Fibroblast of peridontal ligament (primary cell): ENCODE data around the gene CGB1.
"Not testable (repeated sequence)": the region's sequence is repeated elsewhere in the genome, so short reads cannot be mapped to it uniquely, and the experiment has no call there.

Experiments used
- DNase-seq: peaks from one replicate; pipeline ENCODE4 v3.0.0-alpha.2; 2010; ENCODE audit errors: extremely low read depth

Gene CGB1

DNA sequence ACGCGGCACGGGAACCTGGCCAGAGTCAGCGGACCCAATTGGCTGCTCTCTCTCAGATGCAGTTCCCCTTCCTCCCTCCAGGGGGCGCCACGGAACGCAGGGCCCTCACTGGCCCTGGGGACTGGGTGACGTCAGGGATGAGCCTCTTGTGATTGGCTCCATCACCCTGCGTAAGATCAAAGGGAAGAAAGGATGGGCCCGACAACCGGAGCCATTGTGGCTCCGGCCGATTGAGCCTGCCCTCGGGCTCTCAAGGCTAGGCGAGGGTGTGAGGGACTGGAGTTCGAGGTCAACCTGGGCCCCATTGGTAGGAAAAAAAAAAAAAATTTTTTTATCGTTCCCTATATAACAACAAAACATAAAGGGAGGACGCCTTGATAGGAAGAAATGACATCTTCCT is at the start of gene CGB1:
CGB1 (minus strand) TSS at position 81 of the 400 bp plus-strand sequence. CDS start 184 bp downstream, outside the sequence.
- not testable (repeated sequence) for DNase-seq

DNA sequence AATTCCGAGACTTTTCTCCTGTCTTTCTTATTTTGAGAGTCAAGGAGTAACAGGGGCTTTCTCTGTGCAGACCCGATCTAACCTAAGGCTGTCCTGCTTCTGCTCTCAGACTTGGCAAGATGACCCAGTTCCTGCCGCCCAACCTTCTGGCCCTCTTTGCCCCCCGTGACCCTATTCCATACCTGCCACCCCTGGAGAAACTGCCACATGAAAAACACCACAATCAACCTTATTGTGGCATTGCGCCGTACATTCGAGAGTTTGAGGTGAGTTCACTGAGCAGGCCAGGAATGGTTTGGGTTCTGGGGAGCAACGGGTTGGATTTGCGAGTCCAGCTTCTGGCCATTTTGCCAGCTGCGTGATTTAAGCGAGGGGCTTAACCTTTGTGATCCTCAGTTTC is 49.6 kb upstream of the CGB1 start:
- DNase-seq = no peak

DNA sequence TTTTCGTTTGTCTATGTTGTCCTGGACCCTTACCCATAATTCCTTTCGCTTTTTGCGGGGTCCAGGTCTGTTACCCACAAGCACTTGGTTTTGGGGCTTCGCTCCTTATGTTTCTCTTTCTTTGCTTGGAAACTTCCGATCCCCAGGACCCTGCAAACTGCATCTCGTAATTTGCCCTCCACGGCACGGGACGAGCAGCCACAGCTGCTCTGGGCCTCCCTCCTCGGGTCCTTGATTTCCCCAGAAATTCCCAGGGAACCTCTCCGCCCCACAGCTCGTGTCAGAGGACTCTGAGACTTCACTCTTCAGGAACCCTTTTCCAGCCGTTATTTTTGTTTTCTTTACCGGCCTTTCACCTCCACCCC is 49.2 kb upstream of the CGB1 start:
- DNase-seq = no peak

DNA sequence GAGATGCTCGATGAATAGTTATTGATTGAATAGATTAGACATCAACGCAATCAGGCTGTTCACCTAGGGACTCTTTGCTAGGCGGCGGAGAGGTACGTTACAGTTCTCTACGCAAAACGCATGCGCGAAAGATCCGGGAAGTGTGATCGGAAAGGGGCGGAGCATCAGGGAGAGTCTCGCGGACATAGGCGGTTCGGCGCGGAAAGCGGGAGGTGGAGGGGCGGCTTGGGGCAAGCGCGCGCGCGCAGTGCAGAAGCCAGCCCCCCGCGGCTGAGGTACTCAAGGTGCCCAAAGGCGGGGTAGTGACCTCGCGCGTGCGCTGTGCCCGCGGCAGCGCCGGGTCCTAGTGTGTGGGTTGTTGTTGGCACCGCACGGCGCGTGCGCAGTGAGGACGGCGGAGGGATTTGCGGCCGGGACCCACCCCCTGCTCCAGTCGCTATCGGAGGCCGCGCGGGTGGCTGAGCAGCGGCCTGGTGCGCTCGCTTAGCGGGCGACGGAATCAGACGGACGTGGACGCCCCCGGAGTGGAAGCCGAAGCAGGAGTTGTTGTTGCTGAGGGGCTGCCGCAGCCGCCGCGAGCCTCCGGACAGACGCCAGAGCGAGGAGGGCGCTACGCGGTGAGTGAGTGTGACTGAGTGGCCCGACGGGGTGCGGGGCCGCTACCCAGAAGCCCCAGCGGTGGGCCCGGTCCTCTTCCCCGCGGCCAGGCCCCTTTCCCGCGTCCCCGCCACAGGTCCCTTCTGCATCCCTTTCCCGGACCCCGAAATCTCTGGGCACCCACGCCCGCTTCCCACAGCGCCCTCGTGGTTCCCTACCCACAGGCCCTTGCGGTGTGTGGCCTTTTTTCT is 48.5 kb upstream of the CGB1 start, which contains the start of gene SNRNP70:
SNRNP70 (plus strand) TSS at position 432 of the 848 bp plus-strand sequence. CDS start 964 bp downstream, outside the sequence.
- peak; percentile 99 for DNase-seq

DNA sequence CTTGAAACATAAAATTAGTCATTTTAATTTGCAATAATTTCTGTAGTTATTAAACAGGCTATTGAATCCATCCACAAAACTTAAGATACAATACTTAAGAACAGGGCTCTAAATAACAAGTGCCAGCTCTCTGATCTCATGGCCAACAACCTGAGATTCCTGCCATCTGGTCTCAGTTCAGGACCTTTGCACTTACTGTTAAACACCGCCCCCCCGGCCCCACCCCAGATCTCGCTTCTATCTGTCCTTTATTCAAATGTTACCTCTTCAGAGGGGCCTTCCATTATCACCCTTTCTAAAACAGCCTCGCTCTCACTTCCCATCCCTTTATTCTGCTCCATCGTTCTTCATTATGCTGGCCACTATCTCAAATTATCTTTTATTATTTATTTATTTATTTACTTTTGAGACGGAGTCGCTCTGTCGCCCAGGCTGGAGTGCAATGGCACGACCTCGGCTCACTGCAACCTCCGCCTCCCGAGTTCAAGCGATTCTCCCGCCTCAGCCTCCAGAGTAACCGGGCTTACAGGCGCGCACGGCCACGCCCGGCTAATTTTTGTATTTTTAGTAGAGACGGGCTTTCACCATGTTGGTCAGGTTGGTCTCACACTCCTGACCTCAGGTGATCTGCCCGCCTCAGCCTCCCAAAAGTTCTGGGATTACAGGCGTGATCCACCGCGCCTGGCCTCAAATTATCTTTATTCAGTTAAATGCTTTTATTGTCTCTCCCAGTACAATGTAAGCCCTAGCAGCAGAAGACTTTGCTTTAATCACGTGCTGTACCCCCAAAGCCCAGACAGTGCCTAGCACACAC is 47.7 kb upstream of the CGB1 start:
- DNase-seq = no peak

DNA sequence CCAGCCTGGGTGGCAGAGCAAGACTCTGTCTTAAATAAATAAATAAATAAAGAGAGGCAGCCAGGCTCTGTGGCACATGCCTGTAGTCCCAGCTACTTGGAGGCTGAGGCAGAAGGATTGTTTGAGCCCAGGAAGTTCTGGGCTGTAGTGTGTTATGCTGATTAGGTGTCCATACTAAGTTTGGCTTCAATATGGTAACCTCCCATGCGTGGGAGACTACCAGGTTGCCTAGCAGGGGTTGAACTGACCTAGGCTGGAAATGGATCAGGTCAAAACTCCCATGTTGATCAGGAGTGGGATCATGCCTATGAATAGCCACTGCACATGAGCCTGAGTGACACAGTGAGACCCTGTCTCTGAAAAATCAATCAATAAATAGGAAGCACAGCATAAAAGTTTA is 44.6 kb upstream of the CGB1 start:
- no peak for DNase-seq

DNA sequence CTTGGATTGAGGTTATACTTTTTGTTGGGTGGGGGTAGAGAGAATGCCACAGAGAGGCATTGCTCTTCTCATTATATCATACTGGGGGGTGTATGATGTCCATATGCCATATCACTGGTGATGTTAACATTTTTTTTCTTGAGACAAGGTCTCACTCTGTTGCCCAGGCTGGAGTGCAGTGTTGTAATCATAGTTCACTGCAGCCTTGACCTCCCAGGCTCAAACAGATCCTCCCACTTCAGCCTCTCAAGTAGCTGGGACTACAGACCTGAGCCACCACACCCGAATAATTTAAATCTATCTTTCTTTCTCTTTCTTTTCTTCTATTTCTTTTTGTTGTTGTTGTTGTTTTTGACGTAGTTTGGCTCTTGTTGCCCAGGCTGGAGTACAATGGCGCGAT is 43.7 kb upstream of the CGB1 start:
- DNase-seq = no peak

DNA sequence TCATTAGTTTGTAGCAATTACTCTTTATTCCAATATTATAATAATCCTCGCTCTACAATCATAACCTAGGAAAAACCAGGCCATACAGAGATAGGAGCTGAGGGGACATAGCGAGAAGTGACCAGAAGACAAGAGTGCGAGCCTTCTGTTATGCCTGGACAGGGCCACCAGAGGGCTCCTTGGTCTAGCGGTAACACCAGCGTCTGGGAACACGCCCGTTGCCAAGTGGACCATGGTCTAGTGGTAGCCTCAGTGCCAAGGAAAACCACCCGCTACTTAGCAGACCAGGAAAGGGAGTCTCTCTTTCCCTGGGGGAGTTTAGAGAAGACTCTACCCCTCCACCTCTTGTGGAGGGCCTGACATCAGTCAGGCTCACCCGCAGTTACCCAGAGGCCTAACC is 38.2 kb upstream of the CGB1 start:
- DNase-seq = peak; percentile 67

DNA sequence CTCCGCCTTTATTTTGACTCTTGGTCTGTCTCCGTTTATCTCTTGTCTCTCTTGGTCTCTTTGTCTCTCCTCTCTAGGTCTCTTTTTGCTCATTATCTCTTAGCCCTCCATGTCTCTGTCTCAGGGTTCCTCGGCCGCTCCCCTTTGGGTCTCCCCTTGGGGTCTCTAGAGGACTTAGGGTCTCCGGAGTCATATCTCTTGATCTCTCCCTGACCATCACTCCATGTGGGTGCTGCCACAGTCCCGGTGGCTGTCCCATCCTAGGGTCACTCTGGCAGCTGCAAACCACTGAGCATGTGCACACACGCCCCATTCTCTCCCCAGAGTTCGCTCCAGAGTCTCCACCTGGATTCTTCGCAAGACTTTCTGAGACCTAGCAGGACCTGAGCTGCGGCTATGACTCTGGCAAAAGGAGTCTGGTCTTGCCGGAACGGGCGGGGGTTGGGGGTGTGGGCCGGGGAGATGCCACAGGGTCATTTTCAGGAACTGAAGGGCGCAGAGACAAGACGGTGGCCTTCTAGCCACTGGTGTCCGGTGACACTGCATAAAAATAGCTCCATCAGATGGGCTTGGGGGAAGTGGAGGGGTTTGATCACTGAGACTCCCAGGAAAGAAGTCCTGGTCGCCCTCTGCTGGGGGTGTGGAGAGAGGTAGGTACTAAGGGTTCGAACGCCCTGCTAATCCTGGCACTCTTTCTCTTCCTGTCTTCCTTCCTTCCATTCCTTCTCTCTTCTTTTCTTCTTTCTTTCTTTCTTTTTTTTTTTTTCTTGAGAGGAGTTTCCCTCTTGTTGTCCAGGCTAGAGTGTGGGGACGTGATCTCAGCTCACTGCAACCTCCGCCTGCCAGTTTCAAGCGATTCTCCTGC is 37.1 kb upstream of the CGB1 start:
- no peak for DNase-seq

DNA sequence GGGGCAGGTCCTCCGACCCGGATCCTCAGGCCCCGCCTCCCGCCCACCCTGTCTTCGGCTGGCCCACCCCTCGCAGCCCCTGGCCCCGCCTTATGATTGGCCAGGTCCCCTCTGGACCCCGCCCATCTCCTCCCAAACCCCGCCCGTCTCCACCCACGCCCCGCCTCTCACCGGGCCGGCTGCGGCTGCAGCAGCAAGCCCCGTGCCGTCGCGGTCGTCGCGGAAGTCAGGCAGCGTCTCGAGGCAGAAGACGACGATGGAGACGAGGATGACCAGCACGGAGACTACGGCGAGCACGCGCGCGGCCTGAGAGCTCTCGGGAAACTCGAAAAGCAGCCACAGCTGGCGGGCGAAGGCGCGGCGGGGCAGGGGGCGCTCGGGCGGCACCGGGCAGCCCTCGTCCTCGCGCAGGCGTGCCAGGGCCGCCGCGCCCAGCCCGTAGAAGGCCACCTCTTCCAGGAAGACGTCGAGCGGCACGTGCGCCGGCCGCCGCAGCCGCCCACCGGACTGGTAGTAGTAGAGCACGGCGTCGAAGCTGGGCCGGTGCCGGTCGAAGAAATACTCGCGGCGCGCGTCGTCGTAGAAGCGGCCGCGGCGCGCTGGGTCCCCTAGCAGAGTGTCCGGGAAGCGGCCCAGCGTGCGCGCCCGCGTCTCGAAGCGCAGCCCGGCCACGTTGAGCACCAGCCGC is 35.3 kb upstream of the CGB1 start:
- DNase-seq = no peak

DNA sequence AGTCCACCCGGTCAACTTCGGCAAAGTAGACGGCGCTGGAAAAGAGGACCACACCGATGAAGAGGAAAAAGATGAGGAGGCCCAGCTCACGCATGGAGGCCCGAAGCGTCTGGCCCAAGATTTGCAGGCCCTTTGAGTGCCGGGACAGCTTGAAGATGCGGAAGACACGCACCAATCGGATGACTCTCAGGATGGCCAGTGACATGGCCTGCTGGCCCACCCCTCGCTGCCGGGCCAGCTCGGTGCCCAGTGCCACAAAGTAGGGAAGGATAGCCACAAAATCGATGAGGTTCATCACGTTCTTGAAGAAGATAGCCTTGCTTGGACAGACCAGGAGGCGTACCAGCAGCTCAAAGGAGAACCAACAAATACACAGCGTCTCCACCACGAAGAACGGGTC is 33.7 kb upstream of the CGB1 start:
- no peak for DNase-seq

DNA sequence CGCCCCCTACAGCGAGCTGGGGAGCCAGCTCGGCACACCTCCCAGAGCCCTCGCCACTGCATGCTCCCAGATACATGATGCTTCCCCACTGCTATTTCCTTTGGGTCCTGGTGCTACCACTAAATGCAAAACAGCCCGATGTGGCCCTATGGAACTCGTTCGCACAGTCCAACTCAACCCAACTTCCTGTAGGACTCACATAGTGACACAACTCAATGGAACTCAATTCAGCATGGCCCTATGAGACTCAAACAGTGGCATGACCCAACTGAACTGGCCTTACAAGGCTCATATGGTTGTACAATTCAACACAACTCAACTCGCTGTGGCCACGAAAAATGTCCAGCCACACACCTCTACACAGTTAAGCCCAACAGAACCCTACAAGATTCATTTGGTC is 32.3 kb upstream of the CGB1 start:
- DNase-seq = no peak

DNA sequence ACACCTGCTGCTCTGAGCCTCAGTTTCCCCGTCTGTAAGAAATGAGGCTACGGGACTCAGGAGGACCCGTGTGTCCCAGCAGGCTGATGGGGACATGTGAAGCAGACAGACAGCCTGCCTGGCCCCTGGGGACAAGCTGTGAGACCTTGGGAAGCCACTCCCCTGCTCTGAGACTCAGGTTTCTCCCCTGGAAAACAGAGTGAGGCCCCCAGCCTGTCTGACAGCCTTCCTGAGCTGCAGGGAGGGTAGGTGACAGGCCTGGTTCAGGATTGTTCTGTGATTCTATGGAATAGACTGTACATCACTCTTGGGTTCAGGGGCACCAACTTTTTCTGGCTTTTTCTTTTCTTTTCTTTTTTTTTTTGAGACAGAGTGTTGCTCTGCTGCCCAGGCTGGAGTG is 30.9 kb upstream of the CGB1 start:
- DNase-seq = no peak

DNA sequence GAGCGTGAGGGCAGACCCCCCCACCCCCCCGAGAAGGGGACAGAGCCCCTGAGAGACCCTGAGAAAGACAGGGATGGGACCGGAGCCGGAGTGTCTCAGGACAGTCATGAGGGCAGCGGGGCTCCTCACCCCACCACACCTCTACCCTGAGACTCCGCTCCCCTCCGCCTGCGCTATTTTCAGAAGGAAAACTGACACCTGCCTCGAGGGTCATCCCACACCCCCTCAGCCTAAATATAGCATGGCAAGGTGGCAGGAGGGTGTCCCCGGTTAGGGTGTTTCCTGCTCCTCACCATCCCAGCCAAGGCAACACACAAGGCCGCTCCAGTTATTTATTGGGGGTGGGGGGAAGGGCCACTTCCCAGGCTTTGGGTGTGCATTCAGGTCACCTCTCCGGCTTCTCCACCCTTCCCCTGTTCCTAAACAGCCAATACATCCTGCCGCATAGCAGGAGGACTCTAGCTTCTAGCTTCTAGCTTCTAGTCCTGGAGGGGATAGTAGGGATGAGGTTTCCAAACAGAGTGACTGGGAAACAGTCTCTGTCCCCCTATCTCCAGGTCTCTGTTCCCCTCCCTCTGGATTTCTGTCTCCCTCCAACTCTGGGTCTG is 29.3 kb upstream of the CGB1 start:
- DNase-seq = no peak

DNA sequence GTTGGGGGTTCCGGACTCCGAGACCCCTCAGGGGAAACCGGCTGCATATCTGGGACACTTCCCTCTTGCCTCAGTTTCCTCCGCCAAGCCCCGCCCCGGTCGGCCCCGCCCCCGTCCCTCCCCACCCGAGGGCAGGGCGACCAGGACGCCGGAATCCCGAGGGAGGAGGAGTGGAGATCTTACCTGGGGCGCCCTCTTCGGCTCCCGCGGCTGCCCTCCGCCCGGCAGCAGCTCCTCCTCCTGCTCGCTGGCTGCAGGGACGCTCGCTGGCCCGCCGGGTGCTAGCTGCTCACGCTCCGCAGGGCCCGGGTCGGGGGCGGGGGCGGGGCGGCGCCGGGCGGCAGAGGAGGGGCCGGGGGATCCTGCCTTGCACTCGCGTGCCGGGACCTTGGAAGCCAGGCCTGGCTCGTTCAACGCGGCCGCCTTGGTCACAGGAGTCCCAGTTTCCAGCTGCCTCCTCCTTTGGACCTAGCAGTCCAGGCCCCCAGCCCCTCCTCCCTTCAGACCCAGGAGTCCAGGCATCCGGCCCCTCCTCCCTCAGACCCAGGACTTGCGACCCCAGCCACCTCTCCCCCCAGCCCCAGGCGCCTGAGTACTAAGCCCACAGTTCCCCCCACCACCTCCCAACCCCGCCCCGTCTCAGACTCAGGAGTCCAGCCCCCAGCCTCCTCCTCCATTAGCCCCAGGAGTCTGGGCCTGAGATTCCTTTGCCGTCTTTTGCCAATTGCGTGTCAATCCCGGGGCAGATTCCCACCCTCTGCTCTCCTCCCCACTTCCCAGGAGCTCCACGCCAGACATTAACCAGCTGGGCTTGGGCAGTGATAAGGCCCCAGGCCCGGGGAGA is 28.3 kb upstream of the CGB1 start, which contains the start of gene NTF4:
NTF4 (minus strand) TSS at position 51 of the 844 bp plus-strand sequence. CDS start 2,821 bp downstream, outside the sequence.
- DNase-seq = no peak

DNA sequence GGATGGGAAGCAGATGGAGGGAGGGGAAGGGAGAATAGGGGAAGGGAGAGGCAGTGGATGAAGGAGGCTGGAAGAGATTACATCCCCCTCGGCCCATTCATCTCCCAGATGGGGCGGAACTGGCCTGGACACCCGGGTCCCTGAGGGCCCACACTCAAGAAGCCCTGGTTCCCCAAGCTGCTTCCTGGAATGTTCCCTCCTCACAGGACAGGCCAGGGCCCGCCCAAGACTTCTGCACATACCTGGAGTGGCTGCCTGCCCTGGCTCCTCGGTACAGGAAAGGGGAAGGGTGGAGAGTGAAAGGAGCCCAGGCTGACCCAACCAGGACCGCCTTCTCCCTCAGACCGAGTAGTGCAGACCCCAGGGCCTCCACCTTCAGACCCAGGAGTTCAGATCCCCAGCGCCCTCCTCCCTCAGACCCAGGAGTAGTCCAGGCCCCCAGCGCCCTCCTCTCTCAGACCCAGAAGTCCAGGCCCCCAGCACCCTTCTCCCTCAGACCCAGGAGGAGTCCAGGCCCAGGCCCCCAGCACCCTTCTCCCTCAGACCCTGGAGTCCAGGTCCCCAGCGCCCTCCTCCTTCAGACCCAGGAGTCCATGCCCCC is 27.4 kb upstream of the CGB1 start:
- DNase-seq = no peak

DNA sequence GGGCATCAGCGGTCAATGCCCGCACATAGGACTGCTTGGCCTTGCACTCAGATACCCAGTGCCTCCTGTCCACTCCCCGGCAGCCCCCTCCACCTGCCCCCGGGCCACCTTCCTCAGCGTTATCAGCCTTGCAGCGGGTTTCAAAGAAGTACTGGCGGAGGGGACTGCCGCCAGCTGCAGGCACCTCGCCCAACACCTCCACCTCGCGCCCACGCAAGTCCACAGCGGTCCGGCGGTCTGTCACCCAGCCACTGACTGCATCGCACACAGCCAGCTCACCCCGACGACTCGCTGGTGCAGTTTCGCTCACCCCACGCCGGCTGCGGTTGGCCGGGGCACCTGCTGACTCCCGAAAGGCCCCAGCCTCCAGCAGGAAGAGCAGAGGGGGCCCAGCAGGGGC is 24.8 kb upstream of the CGB1 start:
- no peak for DNase-seq

DNA sequence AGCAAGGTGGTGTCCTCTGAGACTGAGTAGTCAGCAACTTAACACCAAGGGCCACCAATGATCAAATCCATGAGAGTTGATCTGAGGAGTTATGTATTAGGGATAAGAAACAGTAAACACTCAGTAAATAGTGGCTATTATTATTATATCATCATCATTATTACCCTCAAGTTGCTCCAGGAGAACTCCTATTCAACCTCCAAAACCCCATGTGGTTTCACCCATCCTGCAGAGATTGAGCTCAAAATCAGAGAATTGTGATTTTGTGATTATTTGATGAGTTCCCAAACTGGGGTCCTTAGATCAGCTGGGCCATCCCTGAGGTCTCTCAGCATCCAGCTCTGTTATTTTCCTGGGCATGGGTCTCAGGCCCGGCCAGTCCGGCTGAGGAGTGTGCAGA is 24.3 kb upstream of the CGB1 start:
- DNase-seq = no peak

DNA sequence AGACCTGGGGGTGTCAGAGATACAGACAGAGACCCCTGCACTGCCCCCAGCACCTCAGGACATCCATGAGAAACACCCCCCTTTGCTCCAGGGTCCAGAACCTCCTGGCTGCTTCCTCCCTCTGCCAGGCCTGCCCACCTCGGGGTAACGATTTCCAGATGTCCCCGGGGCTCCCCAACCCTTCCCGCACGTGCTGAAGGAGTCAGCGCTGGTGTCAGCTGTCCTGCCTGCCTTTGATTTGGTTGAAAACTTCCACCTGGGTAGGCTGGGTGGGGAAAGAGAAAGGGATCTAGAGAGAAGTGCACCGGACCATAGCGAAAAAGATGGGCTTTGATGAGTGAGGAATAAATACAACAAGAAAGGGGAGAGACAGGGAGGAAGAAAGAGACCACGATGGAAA is 22.4 kb upstream of the CGB1 start:
- DNase-seq = no peak

DNA sequence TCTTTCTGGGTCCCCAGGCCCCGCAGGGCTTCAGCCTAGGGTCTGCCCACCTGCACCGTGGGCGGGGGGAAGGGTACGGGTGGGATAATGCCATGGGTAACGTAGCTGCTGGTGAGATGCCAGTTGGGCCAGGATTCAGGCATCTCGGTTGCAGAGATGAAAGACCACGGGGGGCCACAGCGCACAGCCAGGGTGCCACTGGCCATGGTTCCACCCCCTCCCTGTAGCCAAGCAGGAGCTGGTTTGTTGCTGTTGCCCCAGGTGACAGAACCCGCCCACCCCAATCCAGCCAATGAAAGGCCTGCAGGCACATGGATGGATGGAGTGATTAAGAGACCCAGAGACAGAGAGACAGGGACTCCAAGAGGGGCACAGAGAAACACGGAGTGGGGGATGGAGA is 21.9 kb upstream of the CGB1 start:
- DNase-seq = no peak
